ENCODE results near the gene SEC23A. TPM values are rescaled to one million over a fixed set of nuclear protein-coding genes. Genes with fewer than 3 reads are reported as not detected.
A peak's percentile ranks its signal among the peaks of the same experiment; 100 is the strongest.

The SEC23A gene
- total RNA-seq, 4 donors from 2014 or later, result 230 to 306 (median 249) TPM

- no peaks in the 10 kb centered on the region for H3K36me3 ChIP-seq
- H3K4me1 ChIP-seq, result no peaks in the 10 kb centered on the region
- H3K9me3 ChIP-seq, result no peaks in the 10 kb centered on the region
- ATAC-seq, result no peak
- TF ChIP-seq EP300 (IDR thresholded peaks at IDR 0.05) (no peak), CTCF (IDR thresholded peaks at IDR 0.05) (no peak), POLR2AphosphoS5 (IDR thresholded peaks at IDR 0.05) (no peak), POLR2A (IDR thresholded peaks at IDR 0.05) (no peak)
- H3K27me3 ChIP-seq, result no peaks in the 10 kb centered on the region
- no peak overlapping the region for H3K4me3 ChIP-seq
- WGBS, 2 donors (ENCODE audit: low coverage in 1 of 2), result 75 to 76% methylated on average over 3 to 4 of the region's 4 CpGs
- H3K27ac ChIP-seq, result no peak overlapping the region
These were observed 96.2 kb downstream of the SEC23A start for GRCh38 chr14:39006721-39007410.

- Histone ChIP-seq H3K9me3 (no peaks in the 10 kb centered on the region), H3K27ac (peak overlapping the region in 1 of 4 donors; percentile 10), H3K4me3 (no peak overlapping the region), H3K27me3 (no peaks in the 10 kb centered on the region), H3K36me3 (no peaks in the 10 kb centered on the region), H3K4me1 (no peaks in the 10 kb centered on the region)
- TF ChIP-seq POLR2AphosphoS5 (IDR thresholded peaks at IDR 0.05) (peak; percentile 57), EP300 (IDR thresholded peaks at IDR 0.05) (no peak), CTCF (IDR thresholded peaks at IDR 0.05) (no peak)
- 86% methylated on average over 1 of the region's 8 CpGs; no CpG with 5 or more reads in 1 of the 2 donors for WGBS, 2 donors (ENCODE audit: low coverage in 1 of 2)
- ATAC-seq, result peak; percentile 84
These were observed 97.8 kb downstream of the SEC23A start for GRCh38 chr14:39005044-39005880.

DNA sequence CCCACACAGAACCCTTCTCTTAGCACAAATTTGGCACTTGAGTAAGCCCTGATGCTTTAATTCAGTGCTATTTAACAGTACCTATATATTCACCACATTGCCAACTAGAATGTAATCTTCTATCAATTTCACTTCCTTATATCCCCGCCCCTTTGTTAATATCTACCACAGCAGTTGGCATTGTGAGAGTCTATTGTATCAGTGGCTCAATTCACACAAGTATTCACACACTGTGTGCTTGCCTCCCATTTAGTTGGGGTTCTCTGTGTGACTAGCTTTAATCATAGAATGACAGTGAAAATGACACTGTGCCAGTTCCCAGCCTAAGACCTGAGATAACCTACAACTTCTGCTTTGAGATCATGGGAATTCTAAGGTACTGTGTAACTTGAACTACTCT, 103.1 kb downstream of the SEC23A start:
- Histone ChIP-seq H3K27ac (no peak overlapping the region), H3K4me1 (peaks cover 0 to 2% (median under 1%) of the 10 kb centered on the region in 3 donors), H3K4me3 (no peak overlapping the region), H3K9me3 (no peaks in the 10 kb centered on the region), H3K27me3 (no peaks in the 10 kb centered on the region), H3K36me3 (no peaks in the 10 kb centered on the region)
- TF ChIP-seq POLR2A (IDR thresholded peaks at IDR 0.05), result no peak
- TF ChIP-seq CTCF (IDR thresholded peaks at IDR 0.05), result no peak
- no peak for TF ChIP-seq EP300 (IDR thresholded peaks at IDR 0.05)
- TF ChIP-seq POLR2AphosphoS5 (IDR thresholded peaks at IDR 0.05), result no peak
- ATAC-seq, result no peak
- WGBS, 2 donors (ENCODE audit: low coverage in 1 of 2), result 82 to 100% methylated on average over 1 of the region's 1 CpG

DNA sequence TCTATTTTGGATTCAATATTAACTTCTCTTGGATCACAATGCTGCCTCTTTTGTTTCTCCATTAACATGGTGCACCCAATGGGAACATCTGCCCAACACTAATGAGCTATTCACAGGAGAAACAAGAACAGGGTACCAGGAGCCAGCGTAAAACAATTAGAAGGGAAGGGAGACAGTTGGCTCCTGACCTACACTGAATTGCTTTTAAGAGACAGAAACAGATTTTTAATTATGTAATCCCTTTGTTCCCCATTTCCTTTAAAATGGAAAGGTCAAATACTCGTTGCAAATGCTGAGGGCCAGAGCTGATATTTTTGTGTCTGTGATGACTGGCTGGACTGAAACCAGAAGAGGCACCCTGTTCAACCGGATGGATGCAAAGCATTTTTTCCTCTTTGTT, 108.3 kb downstream of the SEC23A start:
- ATAC-seq, result no peak
- 17 to 27% methylated on average over 3 of the region's 3 CpGs for WGBS, 2 donors (ENCODE audit: low coverage in 1 of 2)
- TF ChIP-seq EP300 (IDR thresholded peaks at IDR 0.05), result no peak
- no peak for TF ChIP-seq CTCF (IDR thresholded peaks at IDR 0.05)
- no peak for TF ChIP-seq POLR2AphosphoS5 (IDR thresholded peaks at IDR 0.05)
- no peak for TF ChIP-seq POLR2A (IDR thresholded peaks at IDR 0.05)

More for the DNA sequence above, 108.3 kb downstream of the SEC23A start:
- no peaks in the 10 kb centered on the region for H3K9me3 ChIP-seq
- no peaks in the 10 kb centered on the region for H3K27me3 ChIP-seq
- no peak overlapping the region for H3K4me3 ChIP-seq
- H3K36me3 ChIP-seq, result no peaks in the 10 kb centered on the region
- no peak overlapping the region for H3K27ac ChIP-seq
- peaks cover 0 to 8% (median 6%) of the 10 kb centered on the region in 3 donors for H3K4me1 ChIP-seq
